ENCODE results near the gene FGL2. TPM values are rescaled to one million over a fixed set of nuclear protein-coding genes. Genes with fewer than 3 reads are reported as not detected.
"Not testable (repeated sequence)": the region's sequence is repeated elsewhere in the genome, so short reads cannot be mapped to it uniquely, and the experiment has no call there.

Gene FGL2
- polyA plus RNA-seq, 1 donor = 50.6 TPM

GRCh38 chr7:77184990-77185389 lies 14.6 kb downstream of the FGL2 start:
- no peak overlapping the region for H3K27ac ChIP-seq (ENCODE audit: low read length)
- peaks cover 3% of the 10 kb centered on the region for H3K9me3 ChIP-seq (ENCODE audit: control insufficient read depth, low read depth, low read length)
- no peaks in the 10 kb centered on the region for H3K36me3 ChIP-seq (ENCODE audit: control insufficient read depth, insufficient read depth, low read length)
- no peak for DNase-seq
- 33% methylated on average over 1 of the region's 3 CpGs for WGBS (ENCODE audit: insufficient coverage, low lambda C conversion rate)
- H3K4me3 ChIP-seq (ENCODE audit: low read length) = no peak overlapping the region
- peaks cover 9% of the 10 kb centered on the region for H3K4me1 ChIP-seq (ENCODE audit: control insufficient read depth, insufficient read depth, low read length)
- no peaks in the 10 kb centered on the region for H3K27me3 ChIP-seq (ENCODE audit: control insufficient read depth, insufficient read depth, low read length)

GRCh38 chr7:77184463-77184862 lies 15.2 kb downstream of the FGL2 start:
- Histone ChIP-seq H3K4me1 (ENCODE audit: control insufficient read depth, insufficient read depth, low read length) (peaks cover 9% of the 10 kb centered on the region), H3K36me3 (ENCODE audit: control insufficient read depth, insufficient read depth, low read length) (no peaks in the 10 kb centered on the region), H3K9me3 (ENCODE audit: control insufficient read depth, low read depth, low read length) (peaks cover 3% of the 10 kb centered on the region), H3K27ac (ENCODE audit: low read length) (no peak overlapping the region), H3K4me3 (ENCODE audit: low read length) (no peak overlapping the region), H3K27me3 (ENCODE audit: control insufficient read depth, insufficient read depth, low read length) (no peaks in the 10 kb centered on the region)
- DNase-seq = no peak

GRCh38 chr7:77182261-77182660 lies 17.4 kb downstream of the FGL2 start:
- no peak overlapping the region for H3K4me3 ChIP-seq (ENCODE audit: low read length)
- H3K36me3 ChIP-seq (ENCODE audit: control insufficient read depth, insufficient read depth, low read length) = no peaks in the 10 kb centered on the region
- no peak overlapping the region for H3K27ac ChIP-seq (ENCODE audit: low read length)
- peaks cover 3% of the 10 kb centered on the region for H3K9me3 ChIP-seq (ENCODE audit: control insufficient read depth, low read depth, low read length)
- no CpG with 5 or more reads among the region's 1 CpG for WGBS (ENCODE audit: insufficient coverage, low lambda C conversion rate)
- no peak for DNase-seq
- H3K27me3 ChIP-seq (ENCODE audit: control insufficient read depth, insufficient read depth, low read length) = no peaks in the 10 kb centered on the region
- H3K4me1 ChIP-seq (ENCODE audit: control insufficient read depth, insufficient read depth, low read length) = peaks cover 9% of the 10 kb centered on the region

- Histone ChIP-seq H3K27me3 (ENCODE audit: control insufficient read depth, insufficient read depth, low read length) (no peaks in the 10 kb centered on the region), H3K4me1 (ENCODE audit: control insufficient read depth, insufficient read depth, low read length) (peaks cover 9% of the 10 kb centered on the region), H3K9me3 (ENCODE audit: control insufficient read depth, low read depth, low read length) (peaks cover 3% of the 10 kb centered on the region), H3K27ac (ENCODE audit: low read length) (peak overlapping the region; percentile 20), H3K36me3 (ENCODE audit: control insufficient read depth, insufficient read depth, low read length) (no peaks in the 10 kb centered on the region), H3K4me3 (ENCODE audit: low read length) (no peak overlapping the region)
- WGBS (ENCODE audit: insufficient coverage, low lambda C conversion rate) = 33% methylated on average over 2 of the region's 3 CpGs
- DNase-seq = peak in 1 of 2 donors; percentile 77
Measured at GRCh38 chr7:77181734-77182133, 17.9 kb downstream of the FGL2 start.

- H3K27ac ChIP-seq (ENCODE audit: low read length) = peak overlapping the region; percentile 20
- H3K36me3 ChIP-seq (ENCODE audit: control insufficient read depth, insufficient read depth, low read length) = no peaks in the 10 kb centered on the region
- H3K9me3 ChIP-seq (ENCODE audit: control insufficient read depth, low read depth, low read length) = peaks cover 3% of the 10 kb centered on the region
- WGBS (ENCODE audit: insufficient coverage, low lambda C conversion rate) = 92% methylated on average over 4 of the region's 4 CpGs
- no peak overlapping the region for H3K4me3 ChIP-seq (ENCODE audit: low read length)
- DNase-seq = peak in 1 of 2 donors; percentile 34
- H3K4me1 ChIP-seq (ENCODE audit: control insufficient read depth, insufficient read depth, low read length) = peaks cover 9% of the 10 kb centered on the region
- H3K27me3 ChIP-seq (ENCODE audit: control insufficient read depth, insufficient read depth, low read length) = no peaks in the 10 kb centered on the region
Measured at GRCh38 chr7:77181015-77181595, 18.5 kb downstream of the FGL2 start.

GRCh38 chr7:77178024-77178423 lies 21.6 kb downstream of the FGL2 start:
- H3K27me3 ChIP-seq (ENCODE audit: control insufficient read depth, insufficient read depth, low read length); H3K27ac ChIP-seq (ENCODE audit: low read length); H3K4me3 ChIP-seq (ENCODE audit: low read length); H3K36me3 ChIP-seq (ENCODE audit: control insufficient read depth, insufficient read depth, low read length); DNase-seq; H3K4me1 ChIP-seq (ENCODE audit: control insufficient read depth, insufficient read depth, low read length); H3K9me3 ChIP-seq (ENCODE audit: control insufficient read depth, low read depth, low read length): not testable (repeated sequence)

- not testable (repeated sequence) for H3K36me3 ChIP-seq (ENCODE audit: control insufficient read depth, insufficient read depth, low read length); DNase-seq; H3K4me3 ChIP-seq (ENCODE audit: low read length); H3K4me1 ChIP-seq (ENCODE audit: control insufficient read depth, insufficient read depth, low read length); H3K9me3 ChIP-seq (ENCODE audit: control insufficient read depth, low read depth, low read length); H3K27me3 ChIP-seq (ENCODE audit: control insufficient read depth, insufficient read depth, low read length); H3K27ac ChIP-seq (ENCODE audit: low read length)
- 33% methylated on average over 1 of the region's 9 CpGs for WGBS (ENCODE audit: insufficient coverage, low lambda C conversion rate)
Measured at GRCh38 chr7:77177321-77177904, 22.2 kb downstream of the FGL2 start.

- 100% methylated on average over 1 of the region's 3 CpGs for WGBS (ENCODE audit: insufficient coverage, low lambda C conversion rate)
- not testable (repeated sequence) for H3K27ac ChIP-seq (ENCODE audit: low read length)
Measured at GRCh38 chr7:77175274-77175800, 24.3 kb downstream of the FGL2 start.

GRCh38 chr7:77174418-77174817 lies 25.2 kb downstream of the FGL2 start:
- no CpG with 5 or more reads among the region's 4 CpGs for WGBS (ENCODE audit: insufficient coverage, low lambda C conversion rate)

More at GRCh38 chr7:77175274-77175800, 24.3 kb downstream of the FGL2 start:
- not testable (repeated sequence) for H3K4me3 ChIP-seq (ENCODE audit: low read length); DNase-seq; H3K36me3 ChIP-seq (ENCODE audit: control insufficient read depth, insufficient read depth, low read length); H3K4me1 ChIP-seq (ENCODE audit: control insufficient read depth, insufficient read depth, low read length); H3K9me3 ChIP-seq (ENCODE audit: control insufficient read depth, low read depth, low read length); H3K27me3 ChIP-seq (ENCODE audit: control insufficient read depth, insufficient read depth, low read length)

GRCh38 chr7:77172437-77173172 lies 27.0 kb downstream of the FGL2 start:
- DNase-seq; H3K27ac ChIP-seq (ENCODE audit: low read length); H3K4me1 ChIP-seq (ENCODE audit: control insufficient read depth, insufficient read depth, low read length); H3K27me3 ChIP-seq (ENCODE audit: control insufficient read depth, insufficient read depth, low read length); H3K9me3 ChIP-seq (ENCODE audit: control insufficient read depth, low read depth, low read length); H3K4me3 ChIP-seq (ENCODE audit: low read length); H3K36me3 ChIP-seq (ENCODE audit: control insufficient read depth, insufficient read depth, low read length): not testable (repeated sequence)
- WGBS (ENCODE audit: insufficient coverage, low lambda C conversion rate) = no CpG with 5 or more reads among the region's 6 CpGs

More at GRCh38 chr7:77174418-77174817, 25.2 kb downstream of the FGL2 start:
- not testable (repeated sequence) for H3K4me3 ChIP-seq (ENCODE audit: low read length); H3K36me3 ChIP-seq (ENCODE audit: control insufficient read depth, insufficient read depth, low read length); DNase-seq; H3K4me1 ChIP-seq (ENCODE audit: control insufficient read depth, insufficient read depth, low read length); H3K9me3 ChIP-seq (ENCODE audit: control insufficient read depth, low read depth, low read length); H3K27me3 ChIP-seq (ENCODE audit: control insufficient read depth, insufficient read depth, low read length); H3K27ac ChIP-seq (ENCODE audit: low read length)

All from large intestine (tissue), 3 donors.